ENCODE results near the gene FYB2.

DNA sequence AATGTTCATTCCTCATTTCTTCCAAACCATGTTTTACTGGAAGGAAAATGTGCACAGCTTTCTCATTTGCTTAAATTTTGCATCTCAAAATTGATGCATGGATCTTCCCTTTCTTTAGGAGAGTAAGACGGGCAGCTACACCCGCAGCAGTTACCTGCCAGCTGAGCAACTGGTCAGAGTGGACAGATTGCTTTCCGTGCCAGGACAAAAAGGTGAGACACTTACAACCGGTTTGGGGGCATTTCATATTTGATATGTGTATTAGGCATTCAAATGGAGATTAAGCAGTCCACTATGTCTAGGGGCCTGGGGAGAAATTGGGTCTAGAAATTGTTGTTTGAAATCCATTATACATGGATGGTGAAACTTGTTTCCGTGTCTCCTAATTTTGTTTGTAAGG is 48.3 kb upstream of the FYB2 start:
- TF ChIP-seq, protein P1, sequence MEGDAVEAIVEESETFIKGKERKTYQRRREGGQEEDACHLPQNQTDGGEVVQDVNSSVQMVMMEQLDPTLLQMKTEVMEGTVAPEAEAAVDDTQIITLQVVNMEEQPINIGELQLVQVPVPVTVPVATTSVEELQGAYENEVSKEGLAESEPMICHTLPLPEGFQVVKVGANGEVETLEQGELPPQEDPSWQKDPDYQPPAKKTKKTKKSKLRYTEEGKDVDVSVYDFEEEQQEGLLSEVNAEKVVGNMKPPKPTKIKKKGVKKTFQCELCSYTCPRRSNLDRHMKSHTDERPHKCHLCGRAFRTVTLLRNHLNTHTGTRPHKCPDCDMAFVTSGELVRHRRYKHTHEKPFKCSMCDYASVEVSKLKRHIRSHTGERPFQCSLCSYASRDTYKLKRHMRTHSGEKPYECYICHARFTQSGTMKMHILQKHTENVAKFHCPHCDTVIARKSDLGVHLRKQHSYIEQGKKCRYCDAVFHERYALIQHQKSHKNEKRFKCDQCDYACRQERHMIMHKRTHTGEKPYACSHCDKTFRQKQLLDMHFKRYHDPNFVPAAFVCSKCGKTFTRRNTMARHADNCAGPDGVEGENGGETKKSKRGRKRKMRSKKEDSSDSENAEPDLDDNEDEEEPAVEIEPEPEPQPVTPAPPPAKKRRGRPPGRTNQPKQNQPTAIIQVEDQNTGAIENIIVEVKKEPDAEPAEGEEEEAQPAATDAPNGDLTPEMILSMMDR (IDR thresholded peaks at IDR 0.05), result no peak
- no peak for TF ChIP-seq POLR2A (IDR thresholded peaks at IDR 0.05)
- no peak for TF ChIP-seq POLR2AphosphoS5 (IDR thresholded peaks at IDR 0.05)
- no peak for TF ChIP-seq EP300 (IDR thresholded peaks at IDR 0.05)

All from sigmoid colon (tissue), 4 donors.